Measurements from ENCODE around the gene ZNF391. TPM values are rescaled to one million over a fixed set of nuclear protein-coding genes. Genes with fewer than 3 reads are reported as not detected.
"Not testable (repeated sequence)": the region's sequence is repeated elsewhere in the genome, so short reads cannot be mapped to it uniquely, and the experiment has no call there.

Gene ZNF391
- total and polyA plus RNA-seq, 4 donors = 5.2 to 9.3 (median 7.4) TPM

GRCh38 chr6:27381001-27381400 is 7.6 kb upstream of the ZNF391 start:
- WGBS (ENCODE audit: insufficient coverage) = 98% methylated on average over 27 of the region's 30 CpGs

GRCh38 chr6:27383011-27383410 is 5.5 kb upstream of the ZNF391 start:
- Histone ChIP-seq H3K36me3 (ENCODE audit: control insufficient read depth, insufficient read depth, low read length) (no peaks in the 10 kb centered on the region), H3K4me1 (ENCODE audit: control insufficient read depth, insufficient read depth, low read length) (no peaks in the 10 kb centered on the region), H3K9me3 (ENCODE audit: control insufficient read depth, insufficient read depth, low read length) (no peaks in the 10 kb centered on the region), H3K4me3 (ENCODE audit: low read depth, low read length) (no peak overlapping the region), H3K27ac (ENCODE audit: low read depth, low read length) (no peak overlapping the region), H3K27me3 (ENCODE audit: control insufficient read depth, insufficient read depth, low read length) (no peaks in the 10 kb centered on the region)
- DNase-seq (ENCODE audit: low read depth in 4 of 6, low spot score in 6 of 6) = no peak
- WGBS (ENCODE audit: insufficient coverage) = no CpG with 5 or more reads among the region's 4 CpGs

More at GRCh38 chr6:27381001-27381400, 7.6 kb upstream of the ZNF391 start:
- H3K4me3 ChIP-seq (ENCODE audit: low read depth, low read length); DNase-seq (ENCODE audit: low read depth in 4 of 6, low spot score in 6 of 6); H3K27me3 ChIP-seq (ENCODE audit: control insufficient read depth, insufficient read depth, low read length); H3K27ac ChIP-seq (ENCODE audit: low read depth, low read length); H3K4me1 ChIP-seq (ENCODE audit: control insufficient read depth, insufficient read depth, low read length); H3K9me3 ChIP-seq (ENCODE audit: control insufficient read depth, insufficient read depth, low read length); H3K36me3 ChIP-seq (ENCODE audit: control insufficient read depth, insufficient read depth, low read length): not testable (repeated sequence)

DNA sequence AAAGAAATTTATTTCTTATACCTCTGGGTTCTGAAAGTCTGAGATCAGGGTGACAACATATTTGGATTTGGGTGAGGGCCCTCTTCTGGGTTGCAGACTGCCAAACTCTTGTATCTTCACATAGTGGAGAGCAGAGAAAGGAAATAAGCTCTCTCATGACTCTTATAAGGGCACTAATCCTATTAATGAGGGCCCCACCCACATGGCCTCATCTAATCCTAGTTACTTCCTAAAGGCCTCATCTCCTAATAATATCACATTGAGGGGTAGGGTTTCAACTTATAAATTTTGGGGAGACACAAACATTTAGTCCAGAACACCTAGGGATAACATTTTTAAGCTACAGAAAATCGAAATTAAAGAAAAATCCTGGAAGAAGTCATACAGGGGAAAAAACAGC is 5.1 kb upstream of the ZNF391 start:
- no peak overlapping the region for H3K27ac ChIP-seq (ENCODE audit: low read depth, low read length)
- no peaks in the 10 kb centered on the region for H3K9me3 ChIP-seq (ENCODE audit: control insufficient read depth, insufficient read depth, low read length)
- no peak overlapping the region for H3K4me3 ChIP-seq (ENCODE audit: low read depth, low read length)
- no peaks in the 10 kb centered on the region for H3K36me3 ChIP-seq (ENCODE audit: control insufficient read depth, insufficient read depth, low read length)
- H3K27me3 ChIP-seq (ENCODE audit: control insufficient read depth, insufficient read depth, low read length) = no peaks in the 10 kb centered on the region
- H3K4me1 ChIP-seq (ENCODE audit: control insufficient read depth, insufficient read depth, low read length) = no peaks in the 10 kb centered on the region
- no CpG with 5 or more reads among the region's 1 CpG for WGBS (ENCODE audit: insufficient coverage)
- DNase-seq (ENCODE audit: low read depth in 4 of 6, low spot score in 6 of 6) = no peak

DNA sequence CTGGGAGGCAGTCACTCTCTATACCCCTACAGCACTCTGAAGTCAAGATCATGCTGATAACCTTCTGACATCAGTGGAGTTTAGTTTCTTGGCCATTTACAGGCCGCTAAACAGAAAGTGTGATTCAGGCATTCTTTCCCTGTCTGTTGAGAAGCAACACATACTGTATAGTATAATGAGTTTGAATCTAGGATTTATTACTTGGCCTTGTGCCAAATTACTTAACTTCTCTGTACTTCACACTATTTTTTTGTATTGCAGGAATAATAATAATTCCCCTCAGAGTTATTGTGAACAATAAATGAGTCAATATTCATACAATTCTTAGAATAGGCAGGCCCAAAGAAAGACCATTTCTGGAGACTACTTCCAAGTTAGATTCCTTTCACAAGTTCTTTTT is 4.1 kb downstream of the ZNF391 start:
- Histone ChIP-seq H3K27me3 (ENCODE audit: control insufficient read depth, insufficient read depth, low read length) (no peaks in the 10 kb centered on the region), H3K4me3 (ENCODE audit: low read depth, low read length) (no peak overlapping the region), H3K9me3 (ENCODE audit: control insufficient read depth, insufficient read depth, low read length) (no peaks in the 10 kb centered on the region), H3K36me3 (ENCODE audit: control insufficient read depth, insufficient read depth, low read length) (peaks cover 2% of the 10 kb centered on the region), H3K4me1 (ENCODE audit: control insufficient read depth, insufficient read depth, low read length) (peaks cover 9% of the 10 kb centered on the region), H3K27ac (ENCODE audit: low read depth, low read length) (no peak overlapping the region)
- no peak for DNase-seq (ENCODE audit: low read depth in 4 of 6, low spot score in 6 of 6)
- no CpG with 5 or more reads among the region's 1 CpG for WGBS (ENCODE audit: insufficient coverage)

DNA sequence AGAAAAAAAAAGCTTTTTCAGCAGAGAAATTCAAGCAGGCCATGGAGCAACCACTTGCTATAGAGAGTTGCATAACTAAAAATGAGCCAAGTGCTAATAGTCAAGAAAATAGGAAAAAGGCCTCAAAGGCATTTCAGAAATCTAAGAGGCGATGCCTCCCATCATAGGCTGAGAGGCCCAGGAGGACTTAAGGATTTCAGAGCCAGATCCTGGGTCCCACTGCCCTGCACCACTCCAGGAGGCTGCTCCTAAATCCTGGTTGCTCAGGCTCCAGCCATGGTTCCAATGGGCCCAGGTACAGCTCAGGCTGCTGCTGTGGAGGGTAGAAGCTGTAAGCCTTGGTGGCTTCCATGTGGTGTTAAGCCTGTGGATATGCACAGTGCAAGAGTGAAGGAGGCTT is 5.5 kb downstream of the ZNF391 start:
- Histone ChIP-seq H3K4me3 (ENCODE audit: low read depth, low read length) (no peak overlapping the region), H3K27me3 (ENCODE audit: control insufficient read depth, insufficient read depth, low read length) (no peaks in the 10 kb centered on the region), H3K36me3 (ENCODE audit: control insufficient read depth, insufficient read depth, low read length) (peaks cover 2% of the 10 kb centered on the region), H3K4me1 (ENCODE audit: control insufficient read depth, insufficient read depth, low read length) (peaks cover 6% of the 10 kb centered on the region), H3K9me3 (ENCODE audit: control insufficient read depth, insufficient read depth, low read length) (no peaks in the 10 kb centered on the region), H3K27ac (ENCODE audit: low read depth, low read length) (no peak overlapping the region)
- WGBS (ENCODE audit: insufficient coverage) = 100% methylated on average over 1 of the region's 1 CpG
- DNase-seq (ENCODE audit: low read depth in 4 of 6, low spot score in 6 of 6) = no peak

DNA sequence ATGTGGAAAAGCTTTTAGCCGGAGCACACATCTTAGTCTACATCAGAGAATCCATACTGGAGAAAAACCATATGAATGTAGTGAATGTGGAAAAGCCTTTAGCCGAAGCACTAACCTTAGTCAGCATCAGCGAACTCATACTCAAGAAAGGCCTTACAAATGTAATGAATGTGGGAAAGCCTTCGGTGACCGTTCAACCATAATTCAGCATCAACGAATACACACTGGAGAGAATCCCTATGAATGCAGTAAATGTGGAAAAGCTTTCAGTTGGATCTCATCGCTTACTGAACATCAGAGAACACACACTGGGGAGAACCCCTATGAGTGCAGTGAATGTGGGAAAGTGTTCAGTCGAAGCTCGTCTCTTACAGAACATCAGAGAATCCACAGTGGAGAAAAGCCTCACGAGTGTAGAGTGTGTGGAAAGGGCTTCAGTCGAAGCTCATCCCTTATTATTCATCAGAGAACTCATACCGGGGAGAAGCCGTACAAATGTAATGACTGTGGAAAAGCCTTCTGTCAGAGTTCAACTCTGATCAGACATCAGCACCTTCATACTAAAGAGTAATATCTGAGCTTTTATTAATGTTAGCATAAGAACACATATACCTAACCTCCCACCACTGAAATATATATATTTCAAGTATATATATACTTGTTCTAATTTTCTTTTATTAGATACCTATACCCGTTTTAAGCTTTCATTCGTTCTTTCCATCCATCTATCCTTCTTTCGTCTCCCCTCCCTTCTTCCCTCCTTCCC is 12.5 kb downstream of the ZNF391 start:
- no peak overlapping the region for H3K27ac ChIP-seq (ENCODE audit: low read depth, low read length)
- 100% methylated on average over 3 of the region's 16 CpGs for WGBS (ENCODE audit: insufficient coverage)
- no peaks in the 10 kb centered on the region for H3K4me1 ChIP-seq (ENCODE audit: control insufficient read depth, insufficient read depth, low read length)
- DNase-seq (ENCODE audit: low read depth in 4 of 6, low spot score in 6 of 6) = no peak
- H3K9me3 ChIP-seq (ENCODE audit: control insufficient read depth, insufficient read depth, low read length) = peaks cover 4% of the 10 kb centered on the region
- no peaks in the 10 kb centered on the region for H3K27me3 ChIP-seq (ENCODE audit: control insufficient read depth, insufficient read depth, low read length)
- H3K36me3 ChIP-seq (ENCODE audit: control insufficient read depth, insufficient read depth, low read length) = no peaks in the 10 kb centered on the region
- no peak overlapping the region for H3K4me3 ChIP-seq (ENCODE audit: low read depth, low read length)

DNA sequence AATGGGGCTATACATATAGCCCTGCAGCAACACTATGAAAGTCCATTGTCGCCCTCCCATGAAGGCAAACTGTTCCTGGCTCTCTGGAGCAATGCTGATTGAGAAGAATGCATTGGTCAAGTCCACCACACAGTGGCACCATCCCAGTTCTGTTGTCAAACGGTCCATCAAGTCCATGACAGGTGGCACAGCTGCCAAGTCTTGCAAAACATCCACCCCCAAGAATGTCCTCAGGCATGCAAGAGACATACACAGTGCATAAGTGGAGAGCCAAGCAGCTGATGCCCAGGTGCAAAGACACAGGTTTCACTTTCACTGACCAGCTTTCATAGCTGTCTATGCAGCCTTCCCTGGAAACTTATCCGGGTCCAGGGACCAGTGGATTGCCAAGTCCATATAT is 17.5 kb downstream of the ZNF391 start:
- Histone ChIP-seq H3K27ac (ENCODE audit: low read depth, low read length) (no peak overlapping the region), H3K27me3 (ENCODE audit: control insufficient read depth, insufficient read depth, low read length) (no peaks in the 10 kb centered on the region), H3K9me3 (ENCODE audit: control insufficient read depth, insufficient read depth, low read length) (no peaks in the 10 kb centered on the region), H3K4me1 (ENCODE audit: control insufficient read depth, insufficient read depth, low read length) (no peaks in the 10 kb centered on the region), H3K36me3 (ENCODE audit: control insufficient read depth, insufficient read depth, low read length) (no peaks in the 10 kb centered on the region), H3K4me3 (ENCODE audit: low read depth, low read length) (no peak overlapping the region)
- no peak for DNase-seq (ENCODE audit: low read depth in 4 of 6, low spot score in 6 of 6)
- WGBS (ENCODE audit: insufficient coverage) = 91% methylated on average over 3 of the region's 3 CpGs

- Histone ChIP-seq H3K4me1 (ENCODE audit: control insufficient read depth, insufficient read depth, low read length) (no peaks in the 10 kb centered on the region), H3K4me3 (ENCODE audit: low read depth, low read length) (no peak overlapping the region), H3K27ac (ENCODE audit: low read depth, low read length) (no peak overlapping the region), H3K27me3 (ENCODE audit: control insufficient read depth, insufficient read depth, low read length) (no peaks in the 10 kb centered on the region), H3K9me3 (ENCODE audit: control insufficient read depth, insufficient read depth, low read length) (no peaks in the 10 kb centered on the region), H3K36me3 (ENCODE audit: control insufficient read depth, insufficient read depth, low read length) (no peaks in the 10 kb centered on the region)
- no peak for DNase-seq (ENCODE audit: low read depth in 4 of 6, low spot score in 6 of 6)
- WGBS (ENCODE audit: insufficient coverage) = 77% methylated on average over 5 of the region's 8 CpGs
Measured at GRCh38 chr6:27407153-27407814, 18.7 kb downstream of the ZNF391 start.

DNA sequence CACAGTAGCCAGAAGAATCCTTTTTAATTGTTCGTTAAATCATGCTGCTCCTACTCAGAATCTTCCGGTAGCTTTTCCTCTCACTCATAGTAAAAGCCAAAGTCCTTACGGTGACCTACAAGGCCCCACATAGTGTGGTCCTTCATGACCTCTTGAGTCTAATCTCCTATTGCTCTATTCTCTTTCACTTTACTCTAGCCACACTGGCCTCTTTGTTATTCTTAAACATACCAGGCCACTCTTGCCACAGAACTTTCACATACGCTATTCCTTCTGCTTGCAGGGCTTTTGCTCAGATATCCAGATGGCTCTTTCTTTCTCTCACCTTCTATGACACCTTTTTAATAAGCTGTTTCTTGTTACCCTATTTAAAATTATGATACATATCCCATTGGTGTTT is 25.7 kb downstream of the ZNF391 start:
- Histone ChIP-seq H3K9me3 (ENCODE audit: control insufficient read depth, insufficient read depth, low read length) (no peaks in the 10 kb centered on the region), H3K36me3 (ENCODE audit: control insufficient read depth, insufficient read depth, low read length) (no peaks in the 10 kb centered on the region), H3K4me1 (ENCODE audit: control insufficient read depth, insufficient read depth, low read length) (no peaks in the 10 kb centered on the region), H3K27me3 (ENCODE audit: control insufficient read depth, insufficient read depth, low read length) (no peaks in the 10 kb centered on the region), H3K27ac (ENCODE audit: low read depth, low read length) (no peak overlapping the region), H3K4me3 (ENCODE audit: low read depth, low read length) (no peak overlapping the region)
- 82% methylated on average over 4 of the region's 4 CpGs for WGBS (ENCODE audit: insufficient coverage)
- no peak for DNase-seq (ENCODE audit: low read depth in 4 of 6, low spot score in 6 of 6)

DNA sequence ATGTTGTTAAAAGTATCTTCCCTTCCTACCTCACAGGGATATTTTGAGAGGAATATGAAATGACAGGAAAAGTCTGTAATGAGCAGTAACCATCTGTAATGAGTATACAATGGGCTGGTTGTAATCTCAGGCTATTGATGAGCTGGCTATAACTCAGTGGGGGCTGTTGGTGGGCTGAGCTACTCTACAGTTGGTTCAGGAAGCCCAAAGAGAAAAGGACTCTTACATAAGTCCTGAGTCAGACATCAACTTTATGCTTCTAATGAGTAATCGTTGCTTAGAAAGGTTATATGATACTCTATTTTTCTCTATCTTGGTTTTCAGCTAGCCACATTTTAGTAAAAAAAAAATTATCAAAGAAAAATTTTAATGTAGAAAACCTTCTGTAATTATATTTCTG is 26.4 kb downstream of the ZNF391 start:
- Histone ChIP-seq H3K9me3 (ENCODE audit: control insufficient read depth, insufficient read depth, low read length) (no peaks in the 10 kb centered on the region), H3K4me3 (ENCODE audit: low read depth, low read length) (no peak overlapping the region), H3K36me3 (ENCODE audit: control insufficient read depth, insufficient read depth, low read length) (no peaks in the 10 kb centered on the region), H3K4me1 (ENCODE audit: control insufficient read depth, insufficient read depth, low read length) (no peaks in the 10 kb centered on the region), H3K27me3 (ENCODE audit: control insufficient read depth, insufficient read depth, low read length) (no peaks in the 10 kb centered on the region), H3K27ac (ENCODE audit: low read depth, low read length) (no peak overlapping the region)
- no CpG with 5 or more reads among the region's 1 CpG for WGBS (ENCODE audit: insufficient coverage)
- DNase-seq (ENCODE audit: low read depth in 4 of 6, low spot score in 6 of 6) = no peak

All from spinal cord (tissue), 10 donors.